HG03565 (cell line): ENCODE results near the gene DNAJC15.

Experiments used
- ATAC-seq: cut with Tn5 transposase; IDR thresholded peaks from one replicate; pipeline ENCODE4 v1.9.1; 2021; ENCODE audit warnings: mild to moderate bottlenecking, moderate library complexity; ENCODE audit not compliant: unreplicated experiment

Gene DNAJC15

GRCh38 chr13:43081866-43082265 is 58.5 kb downstream of the DNAJC15 start:
- no peak for ATAC-seq

GRCh38 chr13:43083750-43084149 is 60.4 kb downstream of the DNAJC15 start:
- ATAC-seq, result no peak

GRCh38 chr13:43085545-43085944 is 62.2 kb downstream of the DNAJC15 start:
- no peak for ATAC-seq

DNA sequence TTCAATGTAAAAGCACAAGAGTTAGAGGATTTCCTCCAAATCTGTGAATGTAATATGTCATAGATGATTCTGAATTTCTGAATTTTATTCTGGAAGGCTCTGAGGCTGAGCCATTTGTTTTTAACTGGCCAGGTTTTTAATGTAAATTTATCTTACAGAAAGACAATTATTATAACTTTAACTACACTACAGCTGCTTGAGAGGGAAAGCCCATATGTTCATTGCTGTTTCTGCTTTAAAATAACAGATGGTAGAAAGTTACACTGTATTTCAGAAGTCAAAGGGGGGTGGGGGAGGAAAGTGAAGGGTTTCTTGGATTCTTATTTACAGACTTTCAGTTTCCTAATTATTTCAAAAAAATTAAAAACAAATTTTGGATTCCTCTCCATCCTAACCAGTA is 62.8 kb downstream of the DNAJC15 start:
- ATAC-seq, result no peak

DNA sequence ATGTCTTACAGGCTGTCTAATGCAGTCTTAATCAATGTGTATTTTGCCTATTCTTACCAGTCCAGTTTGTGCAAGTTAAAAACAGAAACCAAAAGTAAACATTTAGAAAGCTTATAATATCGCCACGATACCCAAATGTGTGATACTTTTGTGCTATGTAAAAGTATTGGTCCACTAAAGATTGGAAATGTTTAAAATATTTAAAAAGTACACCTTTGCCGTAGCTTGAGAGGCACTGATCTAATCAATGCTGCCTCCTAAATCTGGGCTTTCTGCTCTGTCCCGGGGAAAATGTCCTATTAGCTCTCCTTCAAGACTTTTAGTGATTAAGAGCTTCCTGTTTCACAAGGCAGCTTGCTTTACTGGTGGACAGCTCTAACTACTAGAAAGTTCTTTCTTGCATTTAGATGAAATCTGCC is 64.7 kb downstream of the DNAJC15 start:
- ATAC-seq, result no peak

DNA sequence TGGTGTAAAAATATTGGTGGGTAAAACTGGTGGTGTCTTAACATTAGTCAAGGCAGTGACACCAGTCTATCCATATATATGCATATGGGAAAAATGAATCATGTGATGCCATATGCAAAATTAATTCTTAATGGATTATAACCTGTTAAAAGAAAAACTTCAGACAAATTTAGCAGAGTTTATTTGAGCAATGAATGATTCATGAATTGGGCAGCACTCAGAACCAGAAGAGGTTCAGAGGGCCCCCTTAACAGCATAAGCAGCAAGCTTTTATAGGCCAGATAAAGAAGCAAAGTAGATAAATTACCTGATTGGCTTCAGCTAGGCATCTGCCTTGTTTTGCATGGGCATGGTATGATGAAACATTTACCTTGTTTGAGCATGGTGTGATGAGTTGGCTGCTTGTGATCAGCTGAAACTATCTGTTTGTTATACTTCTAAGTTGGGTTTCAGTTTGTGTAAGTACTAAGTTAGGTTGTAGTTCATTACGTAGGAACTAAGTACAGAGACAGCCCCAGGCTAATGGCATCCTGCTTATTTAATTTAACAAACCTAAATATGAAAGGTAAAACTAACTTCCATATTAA is 66.6 kb downstream of the DNAJC15 start:
- ATAC-seq, result no peak

DNA sequence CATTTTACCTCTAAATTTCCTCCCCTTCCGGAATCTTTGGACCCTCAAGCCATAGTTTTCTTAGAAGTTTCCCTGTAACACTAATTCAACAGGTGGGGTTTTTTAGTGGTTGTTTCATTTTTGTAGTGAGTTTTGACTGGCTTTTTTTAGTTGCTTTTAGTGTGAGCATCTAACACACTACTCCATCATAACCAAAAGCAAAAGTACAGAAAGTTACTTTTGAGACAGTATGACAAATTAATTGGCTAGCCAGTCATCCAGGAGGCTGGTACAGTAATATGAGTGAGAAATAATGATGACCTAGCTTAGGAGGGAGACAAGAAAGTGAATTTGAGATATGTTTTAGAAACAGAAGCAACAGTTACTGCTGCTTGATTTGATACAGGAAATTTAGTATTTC is 71.5 kb downstream of the DNAJC15 start:
- ATAC-seq, result peak; percentile 84

- no peak for ATAC-seq
Observed at GRCh38 chr13:43095771-43096719, 72.7 kb downstream of the DNAJC15 start.

DNA sequence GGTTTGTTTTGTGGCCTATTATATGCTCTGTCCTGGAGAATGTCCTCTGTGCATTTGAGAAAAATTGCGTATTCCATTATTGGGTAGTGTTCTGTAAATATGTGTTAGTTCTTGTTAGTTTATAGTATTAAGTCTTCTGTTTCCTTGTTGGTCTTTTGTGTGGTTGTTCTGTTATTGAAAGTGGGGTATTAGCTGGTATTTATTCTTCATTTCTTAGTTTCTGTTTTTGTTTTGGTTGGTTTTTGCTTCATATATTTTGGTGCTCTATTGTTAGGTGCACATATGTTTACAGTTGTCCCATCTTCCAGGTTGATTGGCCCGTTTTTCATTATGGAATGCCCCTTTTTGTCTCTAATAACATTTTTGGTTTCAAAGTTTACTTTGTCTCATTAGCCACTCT is 77.3 kb downstream of the DNAJC15 start:
- ATAC-seq, result no peak

- ATAC-seq, result no peak
Observed at GRCh38 chr13:43102304-43102703, 78.9 kb downstream of the DNAJC15 start.

DNA sequence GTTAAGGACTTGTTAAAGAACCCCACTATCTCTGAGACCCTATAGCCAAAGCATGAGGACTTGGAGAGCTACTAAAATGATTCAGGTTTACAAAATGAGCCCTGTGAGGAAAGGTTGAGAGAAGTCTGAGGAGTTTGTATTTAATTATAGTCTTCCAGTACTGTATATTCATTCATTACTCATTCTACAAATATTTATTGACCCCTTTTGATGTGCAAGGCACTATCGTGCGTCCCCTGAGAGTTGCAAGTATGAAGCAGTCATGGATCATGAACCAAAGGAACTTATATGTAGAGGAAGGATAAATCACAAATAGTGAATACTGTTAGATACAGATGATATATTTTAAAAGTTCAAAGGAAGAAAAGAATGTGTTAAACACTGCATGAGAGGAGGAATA is 84.4 kb downstream of the DNAJC15 start:
- ATAC-seq, result no peak

GRCh38 chr13:43110036-43110435 is 86.7 kb downstream of the DNAJC15 start:
- ATAC-seq, result no peak

DNA sequence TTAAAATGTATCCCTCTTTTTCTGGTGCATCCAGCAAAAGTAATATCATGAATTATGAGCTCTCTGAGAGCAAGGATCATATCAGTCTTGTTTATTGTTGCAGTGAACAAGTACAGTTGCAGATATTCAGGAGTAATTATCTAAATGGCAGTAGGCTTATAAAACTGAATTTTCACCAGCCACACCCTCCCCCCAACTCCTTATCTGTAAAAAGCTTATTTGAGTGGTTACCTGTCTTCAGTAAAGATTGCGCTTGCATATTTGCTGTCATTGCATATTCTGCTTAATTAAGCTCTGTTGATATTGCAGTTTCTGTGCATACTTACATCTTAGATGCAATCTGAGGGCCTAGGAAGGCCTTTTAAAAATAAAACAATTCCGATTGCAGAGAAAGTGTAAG is 87.3 kb downstream of the DNAJC15 start:
- no peak for ATAC-seq

DNA sequence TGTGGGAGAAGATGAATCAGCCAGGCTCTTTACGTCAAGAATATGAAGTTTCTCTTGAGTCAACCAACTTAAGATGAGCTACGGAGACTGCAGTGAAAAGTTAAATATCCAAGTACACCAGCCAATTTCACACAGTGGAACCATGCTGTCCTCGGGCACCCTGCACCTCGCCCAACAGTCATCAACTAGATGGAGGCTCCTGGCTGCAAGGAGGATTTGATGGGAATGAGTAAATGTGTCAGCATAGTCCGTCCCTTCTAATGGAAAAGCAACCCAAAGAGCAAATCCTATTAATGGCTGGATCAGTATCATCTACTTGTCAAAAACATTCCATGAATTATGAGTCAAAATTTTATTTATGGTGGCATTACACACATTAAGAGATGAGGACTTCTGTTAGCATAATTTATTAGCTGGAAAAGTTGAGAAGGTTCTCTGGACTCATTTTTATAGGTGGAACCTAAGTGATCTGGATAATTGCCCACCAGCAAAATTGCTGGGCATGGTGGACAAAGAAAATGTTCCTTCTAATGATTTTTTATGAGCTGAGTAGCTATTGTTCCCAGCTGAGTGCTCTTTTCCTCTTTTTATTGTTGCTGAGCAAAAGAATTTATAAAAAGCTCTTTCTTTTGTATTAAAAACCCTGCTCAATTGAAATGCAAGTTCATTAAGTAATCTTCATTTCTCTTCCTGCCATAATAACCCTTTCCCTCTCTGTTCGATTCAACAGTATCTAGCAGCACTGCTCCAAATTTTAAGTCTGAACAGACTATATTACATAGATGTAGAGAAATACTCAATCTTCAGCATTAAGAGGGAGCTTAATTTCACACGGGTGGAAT is 88.4 kb downstream of the DNAJC15 start:
- ATAC-seq, result no peak

GRCh38 chr13:43113603-43114002 is 90.2 kb downstream of the DNAJC15 start:
- no peak for ATAC-seq

DNA sequence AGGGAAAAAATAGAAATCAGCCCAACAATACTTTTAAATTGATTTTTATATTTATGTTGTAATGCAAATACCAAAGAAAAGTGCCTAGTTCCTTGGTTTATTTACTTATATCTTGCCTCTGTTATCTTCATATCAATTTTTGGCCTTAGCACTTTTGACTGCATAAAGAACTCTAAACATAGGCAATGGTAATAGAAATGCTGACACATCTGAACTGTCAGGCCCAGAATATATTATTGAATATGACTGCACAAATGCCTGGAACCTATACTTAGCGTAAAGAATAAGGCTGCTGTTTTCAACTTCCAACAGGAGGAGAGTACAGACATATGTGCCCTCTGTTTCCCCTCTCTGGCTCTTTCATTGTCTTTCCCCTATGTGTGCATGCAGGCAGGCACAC is 91.1 kb downstream of the DNAJC15 start:
- ATAC-seq, result no peak

GRCh38 chr13:43115141-43115540 is 91.8 kb downstream of the DNAJC15 start:
- ATAC-seq, result no peak

- ATAC-seq, result no peak
Observed at GRCh38 chr13:43116242-43116641, 92.9 kb downstream of the DNAJC15 start.

DNA sequence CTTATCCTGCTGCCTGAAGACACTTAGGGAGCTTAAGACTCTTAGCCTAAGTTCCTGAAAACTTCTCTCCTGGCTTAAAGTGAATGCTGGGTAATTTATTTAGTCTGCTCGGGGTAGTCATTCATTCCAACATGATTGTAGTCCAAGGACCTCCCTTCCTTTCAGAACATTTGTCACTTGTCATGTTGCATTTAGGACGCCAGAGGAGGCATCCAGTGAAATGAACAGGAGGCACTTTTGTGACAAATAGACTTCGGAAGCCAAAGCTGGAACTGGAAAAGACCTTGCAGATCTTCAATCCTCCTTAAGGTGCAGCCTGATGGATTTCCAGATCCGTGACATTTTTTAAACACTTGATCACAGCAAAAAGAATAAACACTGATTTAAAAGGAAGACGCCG is 95.1 kb downstream of the DNAJC15 start:
- no peak for ATAC-seq

DNA sequence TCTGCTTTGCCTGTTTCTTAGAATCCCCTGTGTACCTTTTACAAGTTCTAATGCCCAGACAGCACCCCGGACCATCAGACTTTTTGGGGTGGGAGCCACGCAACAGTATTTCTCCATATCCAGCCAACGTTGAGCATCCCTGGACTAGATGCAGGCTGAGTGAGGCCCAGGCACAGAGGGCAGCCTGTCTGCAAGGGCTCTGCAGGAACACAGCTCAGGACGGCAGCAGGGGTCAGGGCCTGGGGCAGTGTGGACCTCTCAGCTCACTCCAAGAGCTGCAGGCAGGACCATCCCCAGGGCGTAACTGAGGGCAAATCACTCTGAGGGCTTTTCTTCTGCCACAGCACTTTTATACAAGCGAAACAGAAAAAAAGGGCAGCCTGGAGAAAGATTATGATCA is 95.8 kb downstream of the DNAJC15 start:
- ATAC-seq, result no peak

DNA sequence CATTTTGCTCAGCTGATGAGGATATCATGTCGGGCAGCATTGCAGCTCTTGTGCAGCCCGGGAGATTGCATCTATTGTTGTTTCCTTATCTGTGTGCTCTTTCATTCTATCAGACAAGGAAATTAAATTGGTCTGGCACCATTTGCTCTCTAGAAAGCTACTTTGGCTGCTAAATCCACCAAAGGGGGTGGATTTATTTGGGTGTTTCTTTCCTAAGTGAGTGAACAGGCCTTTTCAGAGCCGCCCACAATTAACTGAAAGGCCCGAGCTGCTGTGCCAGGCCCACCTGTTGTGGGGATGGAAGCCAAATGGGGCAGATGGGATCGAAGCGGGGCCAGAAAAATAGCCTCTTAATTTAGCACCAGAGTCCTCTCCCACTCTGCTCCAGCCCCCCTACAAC is 99.4 kb downstream of the DNAJC15 start:
- no peak for ATAC-seq

DNA sequence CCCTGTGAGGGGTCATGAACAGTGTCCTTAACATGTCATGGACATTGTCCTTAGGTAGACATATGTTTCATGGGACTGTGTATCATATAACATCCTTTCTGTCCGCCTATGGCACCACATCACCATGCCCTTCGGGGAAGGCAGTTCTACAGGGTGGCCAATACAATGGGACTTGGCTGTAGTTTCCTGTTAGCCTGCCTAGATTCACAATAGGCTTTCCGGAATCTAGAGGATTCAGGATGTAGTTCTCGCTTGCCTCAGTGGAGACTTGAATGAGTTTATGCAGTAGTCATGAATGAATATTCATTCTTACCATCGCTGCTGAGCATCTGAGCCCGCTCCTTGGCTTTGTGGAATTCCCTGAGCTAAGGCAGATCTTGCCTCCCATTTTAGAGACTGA is 100.5 kb downstream of the DNAJC15 start:
- no peak for ATAC-seq
